ENCODE measurements around the gene FCHSD1. TPM values are rescaled to one million over a fixed set of nuclear protein-coding genes. Genes with fewer than 3 reads are reported as not detected.

The FCHSD1 gene
- 10 to 100 TPM; 46.9 to 47.8 TPM for total RNA-seq

GRCh38 chr5:141650851-141651727, at the start of gene FCHSD1:
Gene FCHSD1, minus strand, starts transcription at chr5:141651418. Its CDS starts 50 bp downstream, at chr5:141651368.
- Mint-ChIP-seq H3K4me1 (ENCODE audit: low read depth) (peaks cover 45% of the 10 kb centered on the region), H3K36me3 (ENCODE audit: low read depth) (peaks cover 10% of the 10 kb centered on the region), H3K27me3 (ENCODE audit: low read depth) (no peaks in the 10 kb centered on the region), H3K27ac (peak within 1 kb of the TSS; percentile 95), H3K4me3 (peak within 1 kb of the TSS; percentile 95), H3K9me3 (ENCODE audit: insufficient read depth) (no peaks in the 10 kb centered on the region)
- ChIA-PET CTCF (interaction anchor here (0.7 to 2.4 kb wide), 14 partner anchors 12 to 318 kb away, joined by 3 to 21 read pairs (median 5); partner anchors contain the start of genes DIAPH1, HDAC3, RELL2 and RNF14), POLR2A (interaction anchor here (0.6 to 3.9 kb wide), 9 partner anchors 9 to 273 kb away, joined by 3 to 39 read pairs (median 4); partner anchors contain the start of genes DELE1, HDAC3 and RELL2)
- DNase-seq (peak; percentile 91), ATAC-seq (peak; percentile 95)

GRCh38 chr5:141697586-141697985, 46.4 kb upstream of the FCHSD1 start:
- H3K4me1 Mint-ChIP-seq (ENCODE audit: low read depth): peaks cover 22% of the 10 kb centered on the region
- POLR2A ChIA-PET: no interaction called here
- H3K27me3 Mint-ChIP-seq (ENCODE audit: low read depth): peaks cover 47% of the 10 kb centered on the region
- H3K36me3 Mint-ChIP-seq (ENCODE audit: low read depth): no peaks in the 10 kb centered on the region
- no peak for DNase-seq
- CTCF ChIA-PET: interaction anchor here (1.4 to 11.0 kb wide), 4 partner anchors 33 to 278 kb away, joined by 3 to 224 read pairs (median 80); partner anchors contain the start of genes PCDH1 and PCDH12
- no peak for ATAC-seq
- H3K9me3 Mint-ChIP-seq (ENCODE audit: insufficient read depth): no peaks in the 10 kb centered on the region
- no peak overlapping the region for H3K4me3 Mint-ChIP-seq
- no peak overlapping the region for H3K27ac Mint-ChIP-seq

- H3K27ac Mint-ChIP-seq: no peak overlapping the region
- ChIA-PET CTCF (interaction anchor here (0.9 to 11.0 kb wide), 6 partner anchors 32 to 279 kb away, joined by 3 to 224 read pairs (median 8); partner anchors contain the start of genes PCDH1 and PCDH12), POLR2A (no interaction called here)
- no peak for ATAC-seq
- peaks cover 42% of the 10 kb centered on the region for H3K27me3 Mint-ChIP-seq (ENCODE audit: low read depth)
- no peak overlapping the region for H3K4me3 Mint-ChIP-seq
- H3K4me1 Mint-ChIP-seq (ENCODE audit: low read depth): peaks cover 21% of the 10 kb centered on the region
- DNase-seq: no peak
- no peaks in the 10 kb centered on the region for H3K36me3 Mint-ChIP-seq (ENCODE audit: low read depth)
- H3K9me3 Mint-ChIP-seq (ENCODE audit: insufficient read depth): no peaks in the 10 kb centered on the region
Observed at GRCh38 chr5:141696431-141696830, 45.2 kb upstream of the FCHSD1 start.

- no peak overlapping the region for H3K4me3 Mint-ChIP-seq
- no peak for DNase-seq
- H3K4me1 Mint-ChIP-seq (ENCODE audit: low read depth): peaks cover 21% of the 10 kb centered on the region
- H3K27ac Mint-ChIP-seq: no peak overlapping the region
- no peaks in the 10 kb centered on the region for H3K9me3 Mint-ChIP-seq (ENCODE audit: insufficient read depth)
- no peak for ATAC-seq
- H3K27me3 Mint-ChIP-seq (ENCODE audit: low read depth): peaks cover 40% of the 10 kb centered on the region
- CTCF ChIA-PET: interaction anchor here (0.9 to 11.0 kb wide), 7 partner anchors 31 to 273 kb away, joined by 3 to 224 read pairs (median 6); partner anchors contain the start of genes PCDH1, PCDH12 and RNF14
- H3K36me3 Mint-ChIP-seq (ENCODE audit: low read depth): no peaks in the 10 kb centered on the region
- POLR2A ChIA-PET: no interaction called here
Observed at GRCh38 chr5:141695627-141696215, 44.5 kb upstream of the FCHSD1 start.

- Mint-ChIP-seq H3K4me3 (no peak overlapping the region), H3K36me3 (ENCODE audit: low read depth) (no peaks in the 10 kb centered on the region), H3K27me3 (ENCODE audit: low read depth) (peaks cover 35% of the 10 kb centered on the region), H3K4me1 (ENCODE audit: low read depth) (peaks cover 21% of the 10 kb centered on the region), H3K27ac (no peak overlapping the region), H3K9me3 (ENCODE audit: insufficient read depth) (no peaks in the 10 kb centered on the region)
- POLR2A ChIA-PET: interaction anchor here (1.4 to 1.5 kb wide), 2 partner anchors 11 to 275 kb away, joined by 4 to 5 read pairs; partner anchors contain the start of gene RNF14
- no peak for DNase-seq
- ATAC-seq: no peak
- CTCF ChIA-PET: interaction anchor here (1.3 to 11.0 kb wide), 7 partner anchors 12 to 274 kb away, joined by 6 to 224 read pairs (median 30); partner anchors contain the start of genes ARAP3, PCDH1, PCDH12 and RNF14
Observed at GRCh38 chr5:141694479-141694878, 43.3 kb upstream of the FCHSD1 start.

- Mint-ChIP-seq H3K27me3 (ENCODE audit: low read depth) (peaks cover 26% of the 10 kb centered on the region), H3K27ac (peak overlapping the region; percentile 73), H3K4me1 (ENCODE audit: low read depth) (peaks cover 28% of the 10 kb centered on the region), H3K36me3 (ENCODE audit: low read depth) (no peaks in the 10 kb centered on the region), H3K9me3 (ENCODE audit: insufficient read depth) (no peaks in the 10 kb centered on the region), H3K4me3 (peak overlapping the region; percentile 23)
- ChIA-PET POLR2A (interaction anchor here (1.2 to 1.6 kb wide), 6 partner anchors 10 to 276 kb away, joined by 4 to 14 read pairs (median 6); partner anchors contain the start of gene RNF14), CTCF (interaction anchor here (0.6 to 11.0 kb wide), 25 partner anchors 9 to 1292 kb away, joined by 3 to 224 read pairs (median 12); partner anchors contain the start of genes ANKHD1, ARAP3, DELE1 and GNPDA1)
- DNase-seq (peak; percentile 67), ATAC-seq (peak; percentile 64)
Observed at GRCh38 chr5:141692919-141693725, 41.9 kb upstream of the FCHSD1 start.

GRCh38 chr5:141692533-141692888, 41.3 kb upstream of the FCHSD1 start:
- ChIA-PET CTCF (interaction anchor here (1.0 to 11.0 kb wide), 50 partner anchors 10 to 456 kb away, joined by 3 to 224 read pairs (median 6); partner anchors contain the start of genes ARAP3, DELE1, DIAPH1 and FCHSD1), POLR2A (interaction anchor here (0.7 to 1.6 kb wide), 6 partner anchors 9 to 276 kb away, joined by 3 to 14 read pairs (median 6); partner anchors contain the start of genes DELE1 and RNF14)
- ATAC-seq (no peak), DNase-seq (no peak)
- Mint-ChIP-seq H3K27ac (peak overlapping the region; percentile 75), H3K27me3 (ENCODE audit: low read depth) (peaks cover 23% of the 10 kb centered on the region), H3K36me3 (ENCODE audit: low read depth) (no peaks in the 10 kb centered on the region), H3K9me3 (ENCODE audit: insufficient read depth) (no peaks in the 10 kb centered on the region), H3K4me3 (peak overlapping the region; percentile 71), H3K4me1 (ENCODE audit: low read depth) (peaks cover 28% of the 10 kb centered on the region)

- POLR2A ChIA-PET: interaction anchor here (0.7 to 1.6 kb wide), 5 partner anchors 9 to 277 kb away, joined by 3 to 14 read pairs (median 6); partner anchors contain the start of genes DELE1 and RNF14
- CTCF ChIA-PET: interaction anchor here (0.6 to 11.0 kb wide), 67 partner anchors 10 to 459 kb away, joined by 3 to 224 read pairs (median 6); partner anchors contain the start of genes ARAP3, DELE1, DIAPH1 and FCHSD1
- peaks cover 23% of the 10 kb centered on the region for H3K27me3 Mint-ChIP-seq (ENCODE audit: low read depth)
- DNase-seq (peak; percentile 89), ATAC-seq (peak; percentile 89)
- H3K4me3 Mint-ChIP-seq: peak overlapping the region; percentile 71
- no peaks in the 10 kb centered on the region for H3K9me3 Mint-ChIP-seq (ENCODE audit: insufficient read depth)
- peaks cover 28% of the 10 kb centered on the region for H3K4me1 Mint-ChIP-seq (ENCODE audit: low read depth)
- H3K27ac Mint-ChIP-seq: peak overlapping the region; percentile 75
- no peaks in the 10 kb centered on the region for H3K36me3 Mint-ChIP-seq (ENCODE audit: low read depth)
Observed at GRCh38 chr5:141691867-141692532, 40.8 kb upstream of the FCHSD1 start.

GRCh38 chr5:141691286-141691866, 40.2 kb upstream of the FCHSD1 start:
- peaks cover 28% of the 10 kb centered on the region for H3K4me1 Mint-ChIP-seq (ENCODE audit: low read depth)
- H3K4me3 Mint-ChIP-seq: no peak overlapping the region
- no peak overlapping the region for H3K27ac Mint-ChIP-seq
- no peak for ATAC-seq
- POLR2A ChIA-PET: interaction anchor here (1.3 to 1.6 kb wide), 2 partner anchors 8 to 269 kb away, joined by 6 to 14 read pairs; no protein-coding TSS in a partner anchor
- peaks cover 23% of the 10 kb centered on the region for H3K27me3 Mint-ChIP-seq (ENCODE audit: low read depth)
- no peak for DNase-seq
- H3K36me3 Mint-ChIP-seq (ENCODE audit: low read depth): no peaks in the 10 kb centered on the region
- H3K9me3 Mint-ChIP-seq (ENCODE audit: insufficient read depth): no peaks in the 10 kb centered on the region
- CTCF ChIA-PET: interaction anchor here (0.6 to 11.0 kb wide), 65 partner anchors 9 to 460 kb away, joined by 3 to 224 read pairs (median 6); partner anchors contain the start of genes ARAP3, DELE1, DIAPH1 and FCHSD1
